GM21515 (cell line): ENCODE measurements around the gene CANT1.
"Not testable (repeated sequence)": the region's sequence is repeated elsewhere in the genome, so short reads cannot be mapped to it uniquely, and the experiment has no call there.

Experiments
- ATAC-seq: cut with Tn5 transposase; IDR thresholded peaks from one replicate; pipeline ENCODE4 v1.9.1; 2021; ENCODE audit not compliant: unreplicated experiment

The CANT1 gene

DNA sequence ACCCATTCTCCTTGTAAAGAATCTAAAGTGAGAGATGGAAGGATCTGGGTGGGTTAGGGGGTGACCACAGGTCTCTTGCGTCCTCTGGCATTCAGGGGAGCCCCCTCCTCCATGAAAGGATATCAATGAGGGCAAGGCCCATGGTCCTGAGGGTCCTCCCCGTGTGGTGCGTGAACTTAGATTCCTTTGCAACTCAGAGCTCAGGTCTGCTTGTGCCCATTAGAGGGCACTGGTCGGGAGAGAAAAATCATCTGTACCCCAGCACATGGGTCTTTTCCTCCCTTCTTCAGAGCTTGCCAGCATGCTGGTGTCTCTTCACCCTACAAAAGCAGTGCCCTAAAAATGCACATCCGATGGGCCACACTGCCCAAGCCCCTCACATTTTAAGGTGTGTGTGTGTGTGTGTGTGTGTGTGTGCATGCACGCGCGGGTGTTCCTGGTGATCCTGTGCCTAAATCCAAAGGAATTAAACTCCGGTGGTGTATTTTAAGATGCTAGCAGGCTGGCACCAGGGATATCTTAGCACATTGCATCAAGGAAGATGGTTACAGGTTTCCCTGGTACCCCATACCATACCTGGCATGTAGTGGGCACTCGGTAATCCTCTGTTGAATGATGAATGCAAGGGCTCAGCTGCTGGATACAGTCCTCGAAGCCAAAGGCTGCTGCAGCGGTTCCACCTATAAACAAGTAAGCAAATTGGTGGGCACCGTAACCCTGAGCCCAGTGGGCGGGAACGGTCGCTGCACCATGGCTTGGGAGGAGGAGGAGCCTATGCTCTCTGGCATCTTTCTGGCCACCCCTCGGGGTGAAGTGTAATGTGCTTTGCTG lies 19.1 kb upstream of the CANT1 start:
- no peak for ATAC-seq

DNA sequence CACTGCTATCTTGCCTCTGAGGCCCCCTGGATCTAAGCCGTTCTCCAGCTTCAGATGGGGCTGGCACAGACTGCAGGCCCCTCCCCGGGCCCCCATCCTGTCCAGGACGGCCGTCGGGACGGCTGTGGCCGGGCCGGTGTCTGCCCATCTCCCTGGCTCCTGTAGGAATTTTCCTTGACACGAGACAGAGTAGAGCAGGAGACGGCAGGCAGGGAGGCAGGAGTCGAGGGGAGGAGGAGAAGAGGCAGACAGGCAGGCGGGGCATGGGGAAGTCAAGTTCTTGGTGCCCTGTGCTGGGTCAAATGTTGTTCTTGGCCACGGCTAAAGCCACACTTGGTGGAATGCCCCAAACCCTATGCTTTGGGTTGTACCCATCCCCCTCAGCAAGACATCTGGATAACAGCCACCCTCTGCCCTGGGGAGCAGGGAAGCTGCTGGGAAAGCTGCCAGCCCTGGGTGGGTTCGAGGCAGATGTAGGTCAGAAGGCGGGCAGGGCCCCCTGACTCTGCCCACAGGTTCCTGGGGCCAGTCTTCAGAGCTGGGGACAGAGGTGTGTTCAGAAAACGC lies 18.4 kb upstream of the CANT1 start:
- no peak for ATAC-seq

DNA sequence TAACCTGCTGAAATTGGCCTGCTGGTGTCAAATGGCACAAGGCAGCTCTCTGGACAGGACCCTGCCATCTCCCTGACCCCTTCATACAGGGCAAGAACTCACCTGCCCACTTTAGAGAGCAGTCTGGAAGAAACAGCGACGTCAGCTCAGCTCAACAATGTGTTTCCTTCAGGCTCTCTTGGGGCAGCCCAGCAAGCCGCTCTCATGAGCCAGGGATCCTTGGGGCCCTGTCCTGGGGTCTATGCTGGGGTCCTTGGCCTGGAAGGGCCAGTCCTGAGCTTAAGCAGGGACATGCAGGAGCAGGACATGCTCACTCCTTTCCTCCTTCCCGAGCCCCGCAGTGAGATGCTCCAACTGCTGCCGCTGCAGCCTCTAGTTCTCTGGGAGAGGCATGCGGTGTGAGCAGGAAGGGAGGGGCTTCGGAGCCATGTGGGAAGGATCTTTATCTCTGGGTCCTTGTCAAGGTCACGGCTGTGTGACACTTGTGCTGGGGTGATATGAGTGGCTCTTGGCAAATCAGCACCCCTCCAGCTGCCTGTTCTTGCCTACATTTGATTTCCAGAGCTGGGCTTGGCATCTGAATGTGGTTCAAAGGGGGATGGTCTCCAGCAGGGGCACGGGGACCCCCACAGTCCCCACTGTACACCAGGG lies 17.8 kb upstream of the CANT1 start:
- ATAC-seq, result no peak

DNA sequence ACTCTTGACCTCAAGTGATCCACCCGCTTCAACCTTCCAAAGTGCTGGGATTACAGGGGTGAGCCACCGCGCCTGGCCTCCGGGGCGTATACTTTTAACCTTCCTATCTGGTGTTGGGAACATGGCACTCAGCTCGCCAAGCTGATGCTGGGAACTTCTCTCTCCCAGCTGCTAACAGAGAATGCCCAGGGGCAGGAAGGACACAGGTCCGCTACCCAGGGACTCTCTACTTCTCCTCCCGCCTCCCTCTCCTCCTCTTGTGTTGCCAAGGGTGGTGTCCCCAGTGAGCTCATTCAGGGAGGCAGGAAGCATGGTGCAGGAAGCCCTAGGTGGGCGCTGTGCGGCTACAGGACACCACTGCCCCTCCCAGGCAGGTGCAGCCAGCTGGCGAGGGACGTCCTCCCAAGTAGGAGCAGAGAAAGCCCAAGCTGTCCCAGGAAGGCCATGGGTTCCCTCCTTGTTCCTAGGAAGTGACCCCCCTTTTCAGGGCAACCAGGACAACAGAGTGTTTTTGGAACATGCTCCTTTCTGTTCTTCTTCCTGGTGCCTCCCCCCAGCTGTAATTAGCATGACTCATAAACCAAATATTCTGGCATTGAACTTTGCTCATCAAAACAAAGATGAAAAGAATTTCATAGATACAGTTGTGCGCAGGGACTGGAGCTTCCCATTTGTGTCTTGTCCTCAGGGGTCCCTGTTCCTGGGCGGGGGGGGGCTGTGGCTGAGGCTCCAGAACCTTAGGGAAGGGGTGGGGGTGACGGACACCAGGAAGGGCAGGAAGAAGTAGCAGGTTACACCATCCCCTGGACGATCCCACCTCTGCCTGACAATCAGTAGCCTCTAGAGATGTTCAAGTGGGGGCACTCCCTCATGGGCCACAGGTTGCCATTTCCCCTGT lies 17.1 kb upstream of the CANT1 start:
- ATAC-seq, result no peak

DNA sequence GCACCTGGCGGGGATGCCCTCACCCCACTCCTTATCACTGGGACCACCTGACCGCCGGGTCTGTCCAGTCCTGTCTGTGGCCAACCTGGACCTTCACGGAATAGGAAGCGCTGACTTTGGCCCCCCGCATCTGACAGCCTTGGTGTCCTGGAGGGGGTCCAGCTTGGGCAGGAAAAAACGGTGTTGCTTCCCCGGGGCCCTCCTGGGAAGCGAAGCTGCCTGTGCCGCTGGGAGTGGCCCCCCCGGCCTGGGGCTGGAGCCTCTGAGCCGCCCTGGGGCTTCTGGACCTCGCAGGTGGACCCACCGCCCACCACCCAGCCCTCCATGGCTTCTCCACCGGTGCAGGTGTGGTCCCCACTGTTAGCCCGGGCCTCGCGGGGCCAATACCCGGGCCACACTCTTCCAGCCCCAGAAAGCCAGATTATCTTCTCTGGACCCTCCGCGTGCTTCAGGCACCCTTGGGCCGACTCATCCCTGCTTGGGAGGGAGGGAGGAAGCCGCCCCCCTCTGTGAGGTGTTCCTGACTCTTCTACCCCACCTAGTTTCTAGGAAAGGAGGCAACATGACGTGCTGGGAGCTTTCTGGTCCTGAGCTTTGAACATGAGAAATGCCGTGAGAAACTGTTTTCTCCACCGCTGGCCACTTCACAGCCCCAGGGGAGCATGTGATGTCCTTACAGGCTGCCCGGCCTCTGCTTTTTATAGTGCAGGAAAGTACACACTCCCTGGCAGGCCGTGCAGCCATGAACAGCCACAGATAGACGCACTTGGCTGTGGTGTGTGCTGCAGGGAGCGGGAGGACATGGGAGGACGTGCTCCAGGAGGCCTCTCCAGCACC lies 15.6 kb upstream of the CANT1 start:
- ATAC-seq, result no peak

DNA sequence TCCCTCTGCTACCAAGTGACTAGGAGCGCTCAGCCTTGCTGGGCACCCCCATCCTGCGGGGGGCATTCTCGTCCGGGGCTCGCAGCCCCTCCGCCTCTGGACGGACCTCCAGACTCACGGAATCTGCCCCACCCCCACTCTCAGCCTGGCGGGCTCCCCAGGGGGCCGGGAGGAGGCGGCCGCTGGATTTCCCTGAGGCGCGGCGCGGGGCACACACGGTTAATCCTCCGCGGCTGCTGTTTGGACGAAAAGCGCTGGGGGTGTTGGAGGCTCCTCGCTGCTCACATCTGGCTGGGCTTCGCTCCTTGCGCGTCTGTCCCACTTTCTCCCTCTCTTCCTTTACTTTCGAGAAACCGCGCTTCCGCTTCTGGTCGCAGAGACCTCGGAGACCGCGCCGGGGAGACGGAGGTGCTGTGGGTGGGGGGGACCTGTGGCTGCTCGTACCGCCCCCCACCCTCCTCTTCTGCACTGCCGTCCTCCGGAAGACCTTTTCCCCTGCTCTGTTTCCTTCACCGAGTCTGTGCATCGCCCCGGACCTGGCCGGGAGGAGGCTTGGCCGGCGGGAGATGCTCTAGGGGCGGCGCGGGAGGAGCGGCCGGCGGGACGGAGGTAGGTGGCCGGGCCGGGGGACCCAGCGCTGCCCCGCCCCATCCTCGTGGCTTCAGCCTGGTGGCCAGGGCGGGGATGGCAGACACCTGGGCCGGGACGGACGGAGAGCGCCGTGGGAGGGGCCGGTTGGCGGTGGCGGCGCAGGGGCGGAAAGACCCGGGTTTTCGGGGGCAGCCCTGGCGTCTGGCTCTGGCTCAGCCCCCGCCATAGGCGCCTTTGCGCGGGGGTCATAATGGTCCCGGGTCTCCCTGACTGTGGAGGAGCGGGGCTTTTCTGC lies 14.6 kb upstream of the CANT1 start, which contains the start of gene C1QTNF1:
C1QTNF1 (plus strand) TSS at position 284 of the 886 bp plus-strand sequence. CDS start 19,800 bp downstream, outside the sequence.
- ATAC-seq, result no peak

DNA sequence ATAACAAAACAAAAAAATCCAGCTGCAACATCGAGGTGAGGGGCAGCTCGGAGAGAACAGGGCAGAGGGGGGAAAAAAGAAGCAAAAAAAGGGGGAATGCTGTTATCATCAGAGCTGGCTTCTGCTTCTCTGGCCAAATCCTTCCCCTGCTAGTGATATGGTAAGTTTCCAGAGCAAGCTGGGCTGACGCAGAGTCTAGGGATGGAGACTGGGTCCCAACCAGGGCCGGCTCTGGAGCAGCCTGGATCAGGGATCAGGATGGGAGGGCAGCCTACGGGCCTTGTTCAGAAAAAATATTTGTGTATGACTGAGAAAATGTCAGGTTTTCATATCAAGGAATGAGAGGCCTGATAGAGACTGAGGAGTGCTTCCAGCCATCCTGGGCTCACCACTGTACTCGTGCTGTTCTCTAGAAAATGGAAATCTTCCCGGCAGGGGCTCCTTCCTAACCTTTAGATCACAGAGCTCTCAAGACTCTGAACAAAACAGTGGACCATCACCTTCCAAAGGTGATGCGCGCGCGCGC lies 13.7 kb upstream of the CANT1 start:
- ATAC-seq, result no peak

DNA sequence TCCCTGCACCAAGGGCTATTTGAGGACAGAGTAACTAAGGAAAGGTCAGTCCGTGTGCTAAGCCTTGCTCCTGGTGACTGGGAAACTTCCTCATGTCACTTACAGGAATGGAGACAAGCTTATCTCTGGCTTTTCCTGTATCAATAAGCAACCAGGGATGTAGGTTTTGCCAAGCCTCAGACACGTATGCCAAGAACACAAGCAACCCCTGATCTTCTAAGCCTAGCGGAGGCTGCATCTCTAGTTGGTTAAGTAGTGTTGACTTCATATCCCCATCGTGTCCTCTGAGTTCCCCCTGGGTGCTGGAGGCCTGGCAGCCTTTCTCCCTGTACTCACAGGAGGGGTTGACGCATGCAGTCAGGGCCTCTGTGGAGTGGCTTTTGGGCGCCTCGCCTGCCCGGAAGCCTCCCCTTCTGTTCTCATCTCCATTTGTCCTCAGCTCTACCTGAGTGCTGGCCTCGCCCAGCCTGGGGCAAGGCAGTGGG lies 13.0 kb upstream of the CANT1 start:
- no peak for ATAC-seq

DNA sequence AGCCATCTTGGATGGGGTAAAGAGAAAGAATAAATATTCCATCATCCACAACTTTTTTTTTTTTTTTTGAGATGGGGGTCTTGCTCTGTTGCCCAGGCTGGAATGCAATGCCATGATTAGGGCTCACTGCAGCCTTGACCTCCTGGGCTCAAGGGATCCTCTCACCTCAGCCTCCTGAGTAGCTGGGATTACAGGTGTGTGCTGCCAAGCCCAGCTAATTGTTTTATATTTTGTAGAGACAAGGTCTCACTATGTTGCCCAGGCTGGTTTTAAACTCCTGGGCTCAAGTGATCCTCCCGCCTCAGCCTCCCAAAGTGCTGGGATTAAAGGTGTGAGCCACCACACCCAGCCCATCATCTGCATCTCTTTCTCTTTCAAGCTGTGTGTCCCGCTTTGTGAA lies 12.4 kb upstream of the CANT1 start:
- not testable (repeated sequence) for ATAC-seq

DNA sequence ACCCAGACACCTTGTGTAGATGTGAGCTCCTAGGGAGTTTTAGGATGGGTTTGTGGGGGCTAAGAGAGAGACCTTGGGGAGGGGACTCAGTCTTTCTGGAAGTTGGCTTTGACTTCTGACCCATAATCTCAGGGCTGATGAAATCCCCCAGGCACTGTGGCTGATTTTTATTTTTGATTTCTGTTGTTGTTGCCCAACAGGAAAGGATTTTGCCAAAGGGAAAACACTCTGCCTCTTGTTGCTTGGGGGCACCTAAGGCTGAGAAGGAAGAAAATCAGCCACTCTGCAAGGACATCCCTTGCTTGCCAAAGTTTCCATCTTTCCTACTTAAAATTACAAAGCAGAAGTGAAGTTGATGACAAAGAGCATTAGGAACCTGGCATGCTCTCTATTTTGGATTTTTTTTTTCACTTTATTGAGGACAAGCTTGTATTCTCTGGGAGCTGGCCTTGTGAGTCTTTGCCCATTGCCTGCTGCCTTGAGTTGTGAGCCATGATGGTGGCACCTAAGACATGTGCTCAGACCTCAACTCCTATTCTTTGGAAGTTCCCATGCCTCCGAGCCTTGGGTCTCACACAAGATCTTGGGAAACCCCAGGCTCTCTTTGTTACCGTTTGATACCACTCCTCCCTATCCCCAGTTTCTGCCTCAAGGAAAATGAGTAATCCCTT lies 11.2 kb upstream of the CANT1 start:
- no peak for ATAC-seq

DNA sequence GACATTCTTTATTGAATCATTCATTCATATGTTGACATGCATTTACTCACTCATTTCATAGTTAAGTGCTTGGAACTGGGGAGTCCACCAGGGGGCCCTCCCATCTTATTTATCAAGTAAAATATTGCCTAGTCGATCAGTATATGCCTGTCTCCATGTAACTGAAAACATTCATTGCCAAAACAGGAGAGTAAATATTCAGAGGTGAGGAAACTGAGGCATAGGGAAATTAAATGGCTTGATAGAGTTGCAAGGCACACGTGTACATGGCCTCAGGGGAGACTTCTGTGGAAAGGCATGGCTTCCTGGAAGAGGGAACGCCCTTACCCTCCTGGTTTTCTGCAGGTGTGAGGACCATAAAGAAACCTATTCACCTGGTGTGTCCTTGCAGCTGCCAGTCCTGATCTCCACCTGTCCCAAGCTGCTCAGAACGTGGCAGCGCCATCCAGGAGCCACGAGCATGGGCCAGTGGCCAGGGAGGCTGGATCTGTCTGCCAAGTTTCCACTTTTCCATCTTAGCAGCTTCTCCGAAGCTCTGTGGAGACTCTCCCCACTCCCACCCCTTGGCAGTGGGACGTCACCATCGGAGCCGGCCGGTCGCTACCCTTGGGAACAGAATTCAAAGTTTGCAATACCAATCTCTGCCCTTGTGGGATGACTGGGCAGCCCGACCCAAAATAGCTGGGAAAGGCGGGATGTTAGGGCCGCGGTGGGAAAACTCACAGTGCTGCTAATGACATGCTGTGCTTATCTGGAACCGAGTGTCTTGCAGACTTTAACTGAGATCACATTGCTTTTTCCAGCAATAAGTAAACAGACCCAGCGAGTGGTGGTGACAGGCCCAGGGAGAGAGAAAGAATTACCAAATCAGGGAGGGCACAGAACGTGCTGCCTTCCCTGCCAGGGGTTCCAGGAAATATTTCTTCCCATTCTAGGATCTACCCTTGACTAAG lies 10.3 kb upstream of the CANT1 start:
- no peak for ATAC-seq

DNA sequence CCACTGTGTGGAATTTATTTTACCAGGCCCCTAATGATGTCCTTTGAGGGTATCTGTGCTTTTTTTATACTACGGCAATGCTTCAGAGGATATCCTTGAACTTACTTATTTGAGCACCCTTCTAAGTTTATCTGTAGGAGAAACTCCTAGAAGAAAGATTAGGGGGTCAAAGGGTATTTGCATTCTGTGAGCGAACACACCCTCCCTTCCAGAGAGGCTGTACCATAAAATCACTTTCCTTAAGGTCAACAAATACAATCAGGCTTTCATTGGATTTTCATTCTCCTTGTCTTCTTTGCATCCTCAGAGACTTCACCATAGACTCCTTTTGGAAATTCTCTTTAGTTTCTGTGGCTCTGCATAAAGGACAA lies 9.7 kb upstream of the CANT1 start:
- no peak for ATAC-seq

DNA sequence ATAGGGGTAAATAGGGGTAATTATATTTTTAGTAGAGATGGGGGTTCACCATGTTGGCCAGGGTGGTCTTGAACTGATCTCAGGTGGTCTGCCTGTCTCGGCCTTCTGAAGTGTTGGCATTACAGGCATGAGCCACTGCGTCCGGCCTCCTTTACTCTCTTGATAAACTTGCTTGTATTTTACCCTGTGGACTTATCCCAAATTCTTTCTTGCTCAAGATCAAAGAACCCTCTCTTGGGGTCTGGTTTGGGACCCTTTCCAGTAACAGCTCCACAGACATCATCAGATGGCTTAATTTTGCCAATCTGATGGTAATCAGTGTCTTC lies 8.8 kb upstream of the CANT1 start:
- ATAC-seq, result no peak

DNA sequence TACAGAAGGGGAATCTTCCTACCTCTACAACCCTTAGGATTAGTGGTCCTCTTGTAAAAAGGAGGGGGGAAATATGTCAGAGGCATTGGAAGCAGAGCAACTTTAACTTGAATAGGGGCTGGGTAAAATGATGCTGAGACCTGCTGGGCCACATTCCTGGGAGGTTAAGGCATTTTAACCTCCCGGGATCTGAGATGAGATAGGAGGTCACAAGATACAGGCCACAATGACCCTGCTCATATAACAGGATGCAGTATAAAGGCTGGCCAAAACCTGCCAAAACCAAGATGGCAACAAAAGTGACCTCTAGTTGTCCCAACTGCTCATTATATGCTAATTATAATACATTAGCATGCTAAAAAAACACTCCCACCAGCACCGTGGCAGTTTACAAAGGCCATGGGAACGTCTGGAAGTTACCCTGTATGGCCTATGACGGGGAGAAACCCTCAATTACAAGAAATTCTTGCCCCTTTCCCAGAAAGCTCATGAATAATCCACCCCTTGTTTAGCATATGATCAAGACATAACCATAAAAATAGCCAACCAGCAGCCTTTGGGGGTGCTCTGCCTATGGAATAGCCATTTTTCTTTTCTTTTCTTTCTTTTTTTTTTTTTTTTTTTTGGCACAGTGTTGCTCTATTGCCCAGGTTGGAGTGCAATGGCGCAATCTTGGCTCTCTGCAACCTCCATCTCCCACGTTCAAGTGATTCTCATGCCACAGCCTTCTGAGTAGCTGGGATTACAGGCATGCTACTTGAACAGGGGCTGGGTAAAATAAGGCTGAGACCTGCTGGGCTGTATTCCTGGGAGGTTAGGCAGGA lies 8.2 kb upstream of the CANT1 start:
- no peak for ATAC-seq

DNA sequence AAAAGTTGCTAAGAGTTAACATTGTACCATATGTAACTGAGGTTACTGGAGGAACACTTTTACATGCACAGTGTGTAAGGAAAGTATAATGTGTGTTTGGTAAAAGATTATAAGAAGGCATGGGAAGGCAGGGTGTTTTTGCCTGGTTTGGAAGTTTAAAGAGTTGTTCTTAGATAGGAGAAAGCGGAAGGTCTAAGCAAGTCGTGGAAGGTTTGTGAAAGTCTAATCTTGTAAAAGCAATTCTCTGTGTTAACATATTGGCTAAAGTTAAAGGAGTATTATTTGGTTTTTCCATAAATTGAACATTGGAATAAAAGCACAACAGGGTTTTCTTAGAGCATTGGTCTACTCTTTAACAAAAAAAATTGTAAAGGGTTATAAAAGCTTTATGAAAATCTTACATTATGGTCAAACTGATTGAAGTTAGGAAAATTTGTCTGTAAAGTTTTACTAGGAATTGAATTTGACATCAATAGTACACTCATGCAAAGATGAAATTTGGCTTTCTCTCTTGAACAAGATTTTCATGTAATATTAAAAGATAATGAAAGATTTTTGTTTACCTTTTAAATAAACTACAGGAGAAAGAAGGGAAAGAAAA lies 4.7 kb upstream of the CANT1 start:
- ATAC-seq, result no peak

DNA sequence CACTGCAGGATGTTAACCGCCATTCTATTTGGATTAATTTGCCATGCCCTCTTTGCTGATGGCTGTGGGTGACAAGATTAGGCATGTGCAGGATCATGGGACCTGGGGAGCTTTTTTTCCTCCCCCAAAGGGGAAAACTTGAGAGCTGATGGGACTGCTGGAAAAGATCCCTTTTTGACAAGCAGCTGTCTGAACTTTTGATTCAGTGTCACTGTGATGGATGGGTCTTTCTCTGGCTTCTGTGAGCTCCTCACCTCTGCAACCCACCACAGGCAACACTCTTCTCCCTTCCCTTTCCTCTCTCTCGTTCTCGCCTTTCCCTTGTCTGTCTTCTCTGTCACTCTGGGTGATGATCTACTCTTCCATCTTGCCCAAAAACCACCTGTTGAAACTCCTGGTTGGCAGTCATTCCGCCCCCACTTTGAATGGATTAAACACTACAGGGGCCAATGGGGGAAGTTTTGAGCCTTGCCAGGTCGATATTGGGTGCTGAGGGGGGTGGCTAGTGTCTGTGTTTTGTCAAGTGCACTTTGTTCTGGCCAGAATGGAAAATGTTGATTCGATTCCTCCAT lies 3.1 kb upstream of the CANT1 start:
- no peak for ATAC-seq
